MCF 10A (cell line): ENCODE data around the gene LECT2. TPM values are rescaled to one million over a fixed set of nuclear protein-coding genes. Genes with fewer than 3 reads are reported as not detected.

Source experiments
- BruUV-seq: library from RNA; stranded (reverse); fragments of 400-500 nt; replicated peaks from 2 replicates; lab custom pipeline; 2021; lab: Mats Ljungman, UMichigan
- CTCF ChIA-PET: fragments of 300-600 bp; sonication (Branson Sonifier 250); formaldehyde crosslinking; extraction: SDS; loops from one replicate; lab custom pipeline; 2021; ENCODE audit warnings: antibody characterized with exemption, inconsistent platforms; lab: Yijun Ruan, JAX
- POLR2A ChIA-PET: fragments of 300-600, 350-650 bp; sonication (Branson Sonifier 250); formaldehyde crosslinking; extraction: SDS; loops from one replicate; lab custom pipeline; 2020; ENCODE audit warnings: antibody characterized with exemption, inconsistent platforms; lab: Yijun Ruan, JAX
- DNase-seq: peaks from one replicate; pipeline ENCODE4 v3.0.0-alpha.2; 2018; ENCODE audit not compliant: unreplicated experiment
- H3K27ac Mint-ChIP-seq: one replicate; pipeline ENCODE4 v1.8.0; 2022; ENCODE audit warnings: mild to moderate bottlenecking, low read depth, mixed read lengths; ENCODE audit not compliant: unreplicated experiment
- H3K27me3 Mint-ChIP-seq: one replicate; pipeline ENCODE4 v1.8.0; 2022; ENCODE audit warnings: mixed read lengths; ENCODE audit not compliant: insufficient read depth, unreplicated experiment
- H3K36me3 Mint-ChIP-seq: one replicate; pipeline ENCODE4 v1.8.0; 2022; ENCODE audit warnings: mild to moderate bottlenecking, moderate library complexity, mixed read lengths; ENCODE audit not compliant: insufficient read depth, unreplicated experiment
- H3K4me1 Mint-ChIP-seq: one replicate; pipeline ENCODE4 v1.8.0; 2022; ENCODE audit warnings: mixed read lengths; ENCODE audit not compliant: insufficient read depth, unreplicated experiment
- H3K4me3 Mint-ChIP-seq: one replicate; pipeline ENCODE4 v1.8.0; 2022; ENCODE audit warnings: mild to moderate bottlenecking, moderate library complexity, mixed read lengths; ENCODE audit not compliant: unreplicated experiment
- H3K9me3 Mint-ChIP-seq: one replicate; pipeline ENCODE4 v1.8.0; 2022; ENCODE audit warnings: mixed read lengths; ENCODE audit not compliant: unreplicated experiment
- intact Hi-C: fragments of 100-400 bp; cut with micrococcal nuclease; formaldehyde crosslinking; loops from 2 replicates; pipeline ENCODE4 v1.14.1; 2022
- total RNA-seq: library from RNA; stranded (reverse); gene quantifications from 2 replicates; pipeline ENCODE4 v1.2.3, GENCODE V29; 2022
- TF ChIP-seq, protein P1 (sequence below): fragments of 200-600 bp; IDR thresholded peaks from one replicate; pipeline ENCODE4 v1.8.0; 2022; ENCODE audit warnings: antibody characterized with exemption, mild to moderate bottlenecking; ENCODE audit not compliant: unreplicated experiment

LECT2 gene
- total RNA-seq, 1 experiment from 2014 or later: not detected

- no peak for DNase-seq
- ChIA-PET CTCF (interaction anchor here (0.7 to 2.7 kb wide), 41 partner anchors 8 to 1095 kb away, joined by 3 to 54 read pairs (median 7); partner anchors contain the start of genes LECT2 and TGFBI), POLR2A (interaction anchor here (1.0 to 2.5 kb wide), 9 partner anchors 16 to 379 kb away, joined by 3 to 44 read pairs (median 5); partner anchors contain the start of gene TGFBI)
- Mint-ChIP-seq H3K27me3 (no peaks in the 10 kb centered on the region), H3K4me1 (no peaks in the 10 kb centered on the region), H3K4me3 (no peak overlapping the region), H3K9me3 (no peaks in the 10 kb centered on the region), H3K36me3 (no peaks in the 10 kb centered on the region), H3K27ac (no peak overlapping the region)
- intact Hi-C loops: loop anchor here (2.0 kb wide), 1 partner anchor 58 kb away; no protein-coding TSS in a partner anchor
- TF ChIP-seq, protein P1, sequence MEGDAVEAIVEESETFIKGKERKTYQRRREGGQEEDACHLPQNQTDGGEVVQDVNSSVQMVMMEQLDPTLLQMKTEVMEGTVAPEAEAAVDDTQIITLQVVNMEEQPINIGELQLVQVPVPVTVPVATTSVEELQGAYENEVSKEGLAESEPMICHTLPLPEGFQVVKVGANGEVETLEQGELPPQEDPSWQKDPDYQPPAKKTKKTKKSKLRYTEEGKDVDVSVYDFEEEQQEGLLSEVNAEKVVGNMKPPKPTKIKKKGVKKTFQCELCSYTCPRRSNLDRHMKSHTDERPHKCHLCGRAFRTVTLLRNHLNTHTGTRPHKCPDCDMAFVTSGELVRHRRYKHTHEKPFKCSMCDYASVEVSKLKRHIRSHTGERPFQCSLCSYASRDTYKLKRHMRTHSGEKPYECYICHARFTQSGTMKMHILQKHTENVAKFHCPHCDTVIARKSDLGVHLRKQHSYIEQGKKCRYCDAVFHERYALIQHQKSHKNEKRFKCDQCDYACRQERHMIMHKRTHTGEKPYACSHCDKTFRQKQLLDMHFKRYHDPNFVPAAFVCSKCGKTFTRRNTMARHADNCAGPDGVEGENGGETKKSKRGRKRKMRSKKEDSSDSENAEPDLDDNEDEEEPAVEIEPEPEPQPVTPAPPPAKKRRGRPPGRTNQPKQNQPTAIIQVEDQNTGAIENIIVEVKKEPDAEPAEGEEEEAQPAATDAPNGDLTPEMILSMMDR: no peak
- no TSS peak for BruUV-seq
Measured at GRCh38 chr5:135944564-135944963, 10.2 kb downstream of the LECT2 start.

GRCh38 chr5:135942202-135942771 lies 12.5 kb downstream of the LECT2 start:
- H3K27me3 Mint-ChIP-seq: peaks cover 14% of the 10 kb centered on the region
- ChIA-PET CTCF (interaction anchor here (0.5 to 8.9 kb wide), 20 partner anchors 13 to 269 kb away, joined by 3 to 75 read pairs (median 4); partner anchors contain the start of gene LECT2), POLR2A (interaction anchor here (0.8 to 1.6 kb wide), 5 partner anchors 8 to 115 kb away, joined by 3 to 4 read pairs (median 3); no protein-coding TSS in a partner anchor)
- no peaks in the 10 kb centered on the region for H3K36me3 Mint-ChIP-seq
- no TSS peak for BruUV-seq
- DNase-seq: peak; percentile 4
- H3K27ac Mint-ChIP-seq: no peak overlapping the region
- TF ChIP-seq, protein P1: no peak
- intact Hi-C loops: no loop called here
- H3K4me3 Mint-ChIP-seq: no peak overlapping the region
- H3K4me1 Mint-ChIP-seq: no peaks in the 10 kb centered on the region
- H3K9me3 Mint-ChIP-seq: no peaks in the 10 kb centered on the region

GRCh38 chr5:135941711-135942110 lies 13.1 kb downstream of the LECT2 start:
- ChIA-PET POLR2A (interaction anchor here (0.7 to 1.4 kb wide), 4 partner anchors 87 to 433 kb away, joined by 3 to 4 read pairs (median 4); partner anchors contain the start of gene TGFBI), CTCF (interaction anchor here (0.8 to 8.9 kb wide), 15 partner anchors 50 to 375 kb away, joined by 3 to 75 read pairs (median 5); no protein-coding TSS in a partner anchor)
- no TSS peak for BruUV-seq
- DNase-seq: no peak
- H3K27me3 Mint-ChIP-seq: peaks cover 14% of the 10 kb centered on the region
- H3K4me3 Mint-ChIP-seq: no peak overlapping the region
- H3K27ac Mint-ChIP-seq: no peak overlapping the region
- TF ChIP-seq, protein P1: no peak
- no peaks in the 10 kb centered on the region for H3K36me3 Mint-ChIP-seq
- H3K4me1 Mint-ChIP-seq: no peaks in the 10 kb centered on the region
- intact Hi-C loops: no loop called here
- no peaks in the 10 kb centered on the region for H3K9me3 Mint-ChIP-seq

DNA sequence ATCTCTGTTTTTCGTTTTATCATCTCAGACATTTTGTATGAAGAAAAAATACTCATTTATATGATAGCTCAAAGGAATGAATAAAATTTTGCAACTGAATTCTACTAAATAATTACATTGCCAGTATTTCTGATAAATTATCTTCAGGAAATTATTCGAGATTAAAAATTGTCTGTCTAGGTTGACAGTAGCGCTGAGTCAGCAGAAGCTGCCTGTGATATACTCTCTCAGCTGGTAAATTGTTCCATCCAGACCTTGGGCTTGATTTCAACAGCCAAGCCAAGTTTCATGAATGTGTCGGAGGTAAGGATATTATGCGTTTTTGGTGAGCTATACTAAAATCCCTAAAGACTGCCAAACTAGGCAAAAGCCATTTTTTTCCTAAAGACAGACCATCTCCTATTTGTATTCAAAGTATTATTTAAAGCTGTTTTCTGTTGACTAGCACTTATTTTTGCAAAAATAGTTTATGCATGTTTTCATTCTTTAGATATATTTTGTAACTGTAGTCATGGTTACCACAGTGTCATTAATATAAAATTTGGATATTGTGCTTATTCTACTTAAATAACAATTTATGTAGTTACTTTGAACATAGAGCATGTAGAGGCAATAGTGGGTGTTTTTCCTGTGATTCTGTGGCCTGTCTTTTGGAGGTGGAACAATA lies 17.4 kb downstream of the LECT2 start:
- CTCF ChIA-PET: interaction anchor here (0.6 to 8.9 kb wide), 11 partner anchors 7 to 275 kb away, joined by 3 to 75 read pairs (median 4); no protein-coding TSS in a partner anchor
- Mint-ChIP-seq H3K27ac (no peak overlapping the region), H3K27me3 (peaks cover 34% of the 10 kb centered on the region), H3K4me1 (no peaks in the 10 kb centered on the region), H3K36me3 (no peaks in the 10 kb centered on the region), H3K4me3 (no peak overlapping the region), H3K9me3 (no peaks in the 10 kb centered on the region)
- TF ChIP-seq, protein P1: no peak
- POLR2A ChIA-PET: interaction anchor here (0.5 to 3.2 kb wide), 14 partner anchors 16 to 222 kb away, joined by 3 to 14 read pairs (median 4); partner anchors contain the start of gene TGFBI
- intact Hi-C loops: no loop called here
- no peak for DNase-seq
- BruUV-seq: no TSS peak
